Measurements from ENCODE around the gene SP110. TPM values are rescaled to one million over a fixed set of nuclear protein-coding genes. Genes with fewer than 3 reads are reported as not detected.

The SP110 gene
- total and polyA plus RNA-seq, 9 of the 15 experiments (the other 6 are each of a cell fraction or from before 2014, with no cell fraction given): 3.6 to 11.0 (median 7.1) TPM

- no peak for TF ChIP-seq CTCFL (IDR thresholded peaks at IDR 0.05; ENCODE audit: borderline replicate concordance, insufficient read depth, low read depth, low read length, poor library complexity, severe bottlenecking)
- TF ChIP-seq SMARCA4 (IDR thresholded peaks at IDR 0.05): no peak
- no peak for TF ChIP-seq JUND (IDR thresholded peaks at IDR 0.05; ENCODE audit: borderline replicate concordance, low read depth, low read length)
- no peak for TF ChIP-seq JUND (tag; IDR thresholded peaks at IDR 0.05; ENCODE audit: borderline replicate concordance, low read depth, low read length)
- no peak for TF ChIP-seq XRCC5 (IDR thresholded peaks at IDR 0.05; ENCODE audit: low read depth, low read length)
- TF ChIP-seq ELK3 (CRISPR knock-in tag; IDR thresholded peaks at IDR 0.05): no peak
Measured at GRCh38 chr2:230161184-230161583, 58.6 kb downstream of the SP110 start (continued).

GRCh38 chr2:230160112-230160660 is 59.6 kb downstream of the SP110 start:
- H3K4me3 ChIP-seq: no peak overlapping the region
- DNase-seq (ENCODE audit: extremely low read depth in 1 of 4, low spot score in 3 of 4): peak; percentile 37 to 53 (median 52)
- no peaks in the 10 kb centered on the region for H4K20me1 ChIP-seq (replicated peaks; ENCODE audit: control insufficient read depth, insufficient read depth, low read length)
- CTCF ChIA-PET (ENCODE audit: low intra/inter-chr PET ratio): interaction anchor here (0.6 to 1.1 kb wide), 4 partner anchors 152 to 380 kb away, joined by 3 to 8 read pairs (median 3); no protein-coding TSS in a partner anchor
- H2AFZ ChIP-seq (ENCODE audit: low read depth, low read length): no peak overlapping the region
- BruUV-seq (replicated peaks): no TSS peak
- POLR2A ChIA-PET: interaction anchor here (1.7 kb wide), 1 partner anchor 12 kb away, joined by 4 read pairs; no protein-coding TSS in a partner anchor
- intact Hi-C loops (cut with micrococcal nuclease) (loop anchor here (1.0 to 5.0 kb wide), 3 partner anchors 93 to 452 kb away; no protein-coding TSS in a partner anchor), in situ Hi-C loops (cut with MboI) (loop anchor here (5.0 kb wide), 1 partner anchor 153 kb away; no protein-coding TSS in a partner anchor)
- H3K27me3 ChIP-seq (ENCODE audit: control insufficient read depth in 2 of 2, insufficient read depth in 2 of 2, low read length in 2 of 2): no peaks in the 10 kb centered on the region
- no peak overlapping the region for H3K27ac ChIP-seq (ENCODE audit: extremely low read depth, low read depth, low read length)
- H3K4me2 ChIP-seq (ENCODE audit: insufficient read depth, low read length): no peak overlapping the region
- H3K9me3 ChIP-seq (replicated peaks; ENCODE audit: control insufficient read depth, insufficient read depth, low read depth, low read length): no peaks in the 10 kb centered on the region
- H3K4me1 ChIP-seq (replicated peaks in 1 of 2; ENCODE audit: control insufficient read depth in 2 of 2, insufficient read depth in 2 of 2, low read length in 2 of 2): peaks cover 0 to 2% of the 10 kb centered on the region in 2 experiments; a peak in 2 of 5 replicates
- no peaks in the 10 kb centered on the region for H3K36me3 ChIP-seq (ENCODE audit: control insufficient read depth, insufficient read depth, low read length)
- peak; percentile 75 for ATAC-seq
- H3K9ac ChIP-seq (ENCODE audit: insufficient read depth in 1 of 2, low read depth in 2 of 2, low read length in 2 of 2): no peak overlapping the region
- no peaks in the 10 kb centered on the region for H3K9me1 ChIP-seq (ENCODE audit: control insufficient read depth, insufficient read depth, low read length)
- H3K79me2 ChIP-seq (ENCODE audit: control insufficient read depth, insufficient read depth, low read length): no peaks in the 10 kb centered on the region
- WGBS (ENCODE audit: insufficient coverage, low coverage, missing lambda C conversion rate): 32% methylated on average over 9 of the region's 11 CpGs
- FAIRE-seq: peak; percentile 78
- TF ChIP-seq REST (IDR thresholded peaks at IDR 0.05; ENCODE audit: borderline replicate concordance) (peak; percentile 59; the same call in 1 of the 2 replicates), REST (CRISPR knock-in tag; IDR thresholded peaks at IDR 0.05; ENCODE audit: low read depth) (no peak), CCAR2 (IDR thresholded peaks at IDR 0.05; ENCODE audit: low read depth, low read length) (no peak)

Measured in K562 (cell line).